ENCODE measurements around the gene FSTL5. TPM values are rescaled to one million over a fixed set of nuclear protein-coding genes. Genes with fewer than 3 reads are reported as not detected.

Gene FSTL5
- total and polyA plus RNA-seq, 4 donors: 0.01 to 0.08 TPM; not detected in 2

DNA sequence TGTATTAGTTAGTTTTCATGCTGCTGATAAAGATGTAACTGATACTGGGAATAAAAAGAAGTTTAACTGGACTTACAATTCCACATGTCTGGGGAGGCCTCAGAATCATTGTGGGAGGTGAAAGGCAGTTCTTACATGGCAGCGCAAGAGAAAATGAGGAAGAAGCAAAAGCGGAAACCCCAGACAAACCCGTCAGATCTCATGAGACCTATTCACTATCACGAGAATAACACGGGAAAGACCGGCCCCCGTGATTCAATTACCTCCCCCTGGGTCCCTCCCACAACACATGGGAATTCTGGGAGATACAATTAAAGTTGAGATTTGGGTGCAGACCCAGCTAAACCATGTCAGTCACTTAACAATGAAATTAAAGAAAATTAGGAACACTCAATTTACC, 499.1 kb downstream of the FSTL5 start:
- Histone ChIP-seq H3K36me3 (ENCODE audit: control insufficient read depth in 4 of 4, insufficient read depth in 3 of 4, low read depth in 1 of 4, low read length in 3 of 4) (no peaks in the 10 kb centered on the region), H3K4me3 (ENCODE audit: low read depth in 1 of 3, low read length in 3 of 3) (no peak overlapping the region), H3K9ac (ENCODE audit: low read depth in 1 of 2, low read length in 2 of 2) (no peak overlapping the region), H3K4me1 (ENCODE audit: control insufficient read depth in 4 of 4, insufficient read depth in 4 of 4, low read length in 3 of 4) (no peaks in the 10 kb centered on the region), H3K27ac (ENCODE audit: low read depth in 1 of 2, low read length in 2 of 2) (no peak overlapping the region), H3K9me3 (ENCODE audit: control insufficient read depth in 4 of 4, low read length in 3 of 4) (no peaks in the 10 kb centered on the region), H3K27me3 (ENCODE audit: control insufficient read depth in 4 of 4, insufficient read depth in 4 of 4, low read length in 3 of 4) (no peaks in the 10 kb centered on the region)
- 91% methylated on average over 7 of the region's 7 CpGs for WGBS
- no peak for DNase-seq (ENCODE audit: low spot score)
- TF ChIP-seq, protein P1, sequence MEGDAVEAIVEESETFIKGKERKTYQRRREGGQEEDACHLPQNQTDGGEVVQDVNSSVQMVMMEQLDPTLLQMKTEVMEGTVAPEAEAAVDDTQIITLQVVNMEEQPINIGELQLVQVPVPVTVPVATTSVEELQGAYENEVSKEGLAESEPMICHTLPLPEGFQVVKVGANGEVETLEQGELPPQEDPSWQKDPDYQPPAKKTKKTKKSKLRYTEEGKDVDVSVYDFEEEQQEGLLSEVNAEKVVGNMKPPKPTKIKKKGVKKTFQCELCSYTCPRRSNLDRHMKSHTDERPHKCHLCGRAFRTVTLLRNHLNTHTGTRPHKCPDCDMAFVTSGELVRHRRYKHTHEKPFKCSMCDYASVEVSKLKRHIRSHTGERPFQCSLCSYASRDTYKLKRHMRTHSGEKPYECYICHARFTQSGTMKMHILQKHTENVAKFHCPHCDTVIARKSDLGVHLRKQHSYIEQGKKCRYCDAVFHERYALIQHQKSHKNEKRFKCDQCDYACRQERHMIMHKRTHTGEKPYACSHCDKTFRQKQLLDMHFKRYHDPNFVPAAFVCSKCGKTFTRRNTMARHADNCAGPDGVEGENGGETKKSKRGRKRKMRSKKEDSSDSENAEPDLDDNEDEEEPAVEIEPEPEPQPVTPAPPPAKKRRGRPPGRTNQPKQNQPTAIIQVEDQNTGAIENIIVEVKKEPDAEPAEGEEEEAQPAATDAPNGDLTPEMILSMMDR (IDR thresholded peaks at IDR 0.05; ENCODE audit: low read depth, low read length, missing input control): no peak
- TF ChIP-seq NR2F2 (IDR thresholded peaks at IDR 0.05) (no peak), RAD21 (IDR thresholded peaks at IDR 0.05) (no peak), FOXA1 (IDR thresholded peaks at IDR 0.05) (no peak), SP1 (IDR thresholded peaks at IDR 0.05) (no peak), YY1 (IDR thresholded peaks at IDR 0.05) (no peak), HNF4G (IDR thresholded peaks at IDR 0.05) (no peak), JUND (IDR thresholded peaks at IDR 0.05) (no peak), TAF1 (conservative IDR thresholded peaks at IDR 0.05) (no peak), HNF4A (conservative IDR thresholded peaks at IDR 0.05) (no peak), GABPA (IDR thresholded peaks at IDR 0.05 in 1 of 2, conservative IDR thresholded peaks at IDR 0.05 in 1 of 2) (no peak), RXRA (IDR thresholded peaks at IDR 0.05) (no peak), EGR1 (IDR thresholded peaks at IDR 0.05; ENCODE audit: low read depth in 2 of 2) (no peak), FOXA2 (IDR thresholded peaks at IDR 0.05) (no peak)
- TF ChIP-seq, protein P2, sequence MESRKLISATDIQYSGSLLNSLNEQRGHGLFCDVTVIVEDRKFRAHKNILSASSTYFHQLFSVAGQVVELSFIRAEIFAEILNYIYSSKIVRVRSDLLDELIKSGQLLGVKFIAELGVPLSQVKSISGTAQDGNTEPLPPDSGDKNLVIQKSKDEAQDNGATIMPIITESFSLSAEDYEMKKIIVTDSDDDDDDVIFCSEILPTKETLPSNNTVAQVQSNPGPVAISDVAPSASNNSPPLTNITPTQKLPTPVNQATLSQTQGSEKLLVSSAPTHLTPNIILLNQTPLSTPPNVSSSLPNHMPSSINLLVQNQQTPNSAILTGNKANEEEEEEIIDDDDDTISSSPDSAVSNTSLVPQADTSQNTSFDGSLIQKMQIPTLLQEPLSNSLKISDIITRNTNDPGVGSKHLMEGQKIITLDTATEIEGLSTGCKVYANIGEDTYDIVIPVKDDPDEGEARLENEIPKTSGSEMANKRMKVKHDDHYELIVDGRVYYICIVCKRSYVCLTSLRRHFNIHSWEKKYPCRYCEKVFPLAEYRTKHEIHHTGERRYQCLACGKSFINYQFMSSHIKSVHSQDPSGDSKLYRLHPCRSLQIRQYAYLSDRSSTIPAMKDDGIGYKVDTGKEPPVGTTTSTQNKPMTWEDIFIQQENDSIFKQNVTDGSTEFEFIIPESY (IDR thresholded peaks at IDR 0.05): no peak
- TF ChIP-seq, protein P3, sequence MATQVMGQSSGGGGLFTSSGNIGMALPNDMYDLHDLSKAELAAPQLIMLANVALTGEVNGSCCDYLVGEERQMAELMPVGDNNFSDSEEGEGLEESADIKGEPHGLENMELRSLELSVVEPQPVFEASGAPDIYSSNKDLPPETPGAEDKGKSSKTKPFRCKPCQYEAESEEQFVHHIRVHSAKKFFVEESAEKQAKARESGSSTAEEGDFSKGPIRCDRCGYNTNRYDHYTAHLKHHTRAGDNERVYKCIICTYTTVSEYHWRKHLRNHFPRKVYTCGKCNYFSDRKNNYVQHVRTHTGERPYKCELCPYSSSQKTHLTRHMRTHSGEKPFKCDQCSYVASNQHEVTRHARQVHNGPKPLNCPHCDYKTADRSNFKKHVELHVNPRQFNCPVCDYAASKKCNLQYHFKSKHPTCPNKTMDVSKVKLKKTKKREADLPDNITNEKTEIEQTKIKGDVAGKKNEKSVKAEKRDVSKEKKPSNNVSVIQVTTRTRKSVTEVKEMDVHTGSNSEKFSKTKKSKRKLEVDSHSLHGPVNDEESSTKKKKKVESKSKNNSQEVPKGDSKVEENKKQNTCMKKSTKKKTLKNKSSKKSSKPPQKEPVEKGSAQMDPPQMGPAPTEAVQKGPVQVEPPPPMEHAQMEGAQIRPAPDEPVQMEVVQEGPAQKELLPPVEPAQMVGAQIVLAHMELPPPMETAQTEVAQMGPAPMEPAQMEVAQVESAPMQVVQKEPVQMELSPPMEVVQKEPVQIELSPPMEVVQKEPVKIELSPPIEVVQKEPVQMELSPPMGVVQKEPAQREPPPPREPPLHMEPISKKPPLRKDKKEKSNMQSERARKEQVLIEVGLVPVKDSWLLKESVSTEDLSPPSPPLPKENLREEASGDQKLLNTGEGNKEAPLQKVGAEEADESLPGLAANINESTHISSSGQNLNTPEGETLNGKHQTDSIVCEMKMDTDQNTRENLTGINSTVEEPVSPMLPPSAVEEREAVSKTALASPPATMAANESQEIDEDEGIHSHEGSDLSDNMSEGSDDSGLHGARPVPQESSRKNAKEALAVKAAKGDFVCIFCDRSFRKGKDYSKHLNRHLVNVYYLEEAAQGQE (IDR thresholded peaks at IDR 0.05): no peak
- TF ChIP-seq, protein P4, sequence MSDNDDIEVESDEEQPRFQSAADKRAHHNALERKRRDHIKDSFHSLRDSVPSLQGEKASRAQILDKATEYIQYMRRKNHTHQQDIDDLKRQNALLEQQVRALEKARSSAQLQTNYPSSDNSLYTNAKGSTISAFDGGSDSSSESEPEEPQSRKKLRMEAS (IDR thresholded peaks at IDR 0.05): no peak
- TF ChIP-seq, protein P5, sequence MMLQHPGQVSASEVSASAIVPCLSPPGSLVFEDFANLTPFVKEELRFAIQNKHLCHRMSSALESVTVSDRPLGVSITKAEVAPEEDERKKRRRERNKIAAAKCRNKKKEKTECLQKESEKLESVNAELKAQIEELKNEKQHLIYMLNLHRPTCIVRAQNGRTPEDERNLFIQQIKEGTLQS (IDR thresholded peaks at IDR 0.05): no peak
